ENCODE results near the gene ZNF22. TPM values are rescaled to one million over a fixed set of nuclear protein-coding genes. Genes with fewer than 3 reads are reported as not detected.

Gene ZNF22
- total RNA-seq, 1 donor from 2014 or later, result 45.2 TPM

DNA sequence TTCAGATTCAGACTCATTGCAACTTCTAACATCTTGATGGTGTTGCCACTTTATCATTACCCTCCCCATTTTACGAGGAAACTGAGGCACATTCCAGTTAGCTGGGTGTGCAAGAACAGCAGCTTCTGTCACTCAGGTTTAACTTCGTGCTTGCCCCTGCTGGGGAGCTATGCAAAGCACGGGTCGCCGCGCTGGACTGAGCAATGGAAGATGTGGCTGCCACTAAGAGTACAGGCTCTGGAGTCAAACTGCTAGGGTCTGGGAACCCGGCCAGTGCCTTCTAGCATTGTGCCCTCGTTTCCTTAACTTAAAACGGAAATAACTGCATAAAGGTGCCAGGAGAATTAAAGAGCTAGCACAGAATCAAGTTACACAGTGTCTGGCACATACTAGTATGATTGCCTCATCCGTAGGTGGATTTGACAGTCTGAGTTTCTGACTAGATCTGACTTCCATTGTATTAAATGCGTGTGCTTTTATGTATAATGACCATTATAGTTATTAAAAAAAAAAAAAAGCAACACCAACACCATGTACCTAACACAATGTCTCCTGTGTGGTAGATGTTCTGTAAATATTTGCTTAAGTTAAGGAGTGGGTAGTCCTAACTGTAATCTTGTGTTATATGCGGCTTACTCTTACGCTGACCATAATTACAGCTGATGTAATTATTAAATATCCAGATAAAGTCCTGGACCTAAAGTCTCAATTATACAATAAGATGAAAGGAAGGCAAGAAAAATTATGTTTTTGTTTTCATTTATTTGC lies 842 bp downstream of the ZNF22 start:
- Mint-ChIP-seq H3K9me3 (no peaks in the 10 kb centered on the region), H3K27ac (peak overlapping the region; percentile 98)

DNA sequence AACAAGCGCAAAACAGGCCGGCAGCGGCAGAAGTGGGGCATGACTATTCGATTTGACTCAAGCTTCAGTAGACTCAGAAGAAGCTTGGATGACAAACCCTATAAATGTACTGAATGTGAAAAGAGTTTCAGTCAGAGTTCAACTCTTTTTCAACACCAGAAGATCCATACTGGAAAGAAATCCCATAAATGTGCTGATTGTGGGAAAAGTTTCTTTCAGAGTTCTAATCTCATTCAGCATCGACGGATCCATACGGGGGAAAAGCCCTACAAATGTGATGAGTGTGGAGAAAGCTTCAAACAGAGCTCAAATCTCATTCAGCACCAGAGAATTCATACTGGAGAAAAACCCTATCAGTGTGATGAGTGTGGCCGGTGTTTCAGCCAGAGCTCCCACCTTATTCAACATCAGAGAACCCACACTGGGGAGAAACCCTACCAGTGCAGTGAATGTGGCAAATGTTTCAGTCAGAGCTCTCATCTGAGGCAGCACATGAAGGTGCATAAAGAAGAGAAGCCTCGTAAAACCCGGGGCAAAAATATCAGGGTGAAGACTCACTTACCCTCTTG lies 2.8 kb downstream of the ZNF22 start:
- Mint-ChIP-seq H3K4me3 (no peak overlapping the region), H3K27me3 (ENCODE audit: low read depth) (no peaks in the 10 kb centered on the region)

More for the DNA sequence above, 842 bp downstream of the ZNF22 start:
- Mint-ChIP-seq H3K4me3 (peak overlapping the region; percentile 88), H3K36me3 (peaks cover 18% of the 10 kb centered on the region), H3K4me1 (peaks cover 27% of the 10 kb centered on the region), H3K27me3 (ENCODE audit: low read depth) (no peaks in the 10 kb centered on the region)
- DNase-seq (ENCODE audit: low spot score in 2 of 2, unreplicated experiment in 2 of 2), result no peak
- TF ChIP-seq, protein P1, sequence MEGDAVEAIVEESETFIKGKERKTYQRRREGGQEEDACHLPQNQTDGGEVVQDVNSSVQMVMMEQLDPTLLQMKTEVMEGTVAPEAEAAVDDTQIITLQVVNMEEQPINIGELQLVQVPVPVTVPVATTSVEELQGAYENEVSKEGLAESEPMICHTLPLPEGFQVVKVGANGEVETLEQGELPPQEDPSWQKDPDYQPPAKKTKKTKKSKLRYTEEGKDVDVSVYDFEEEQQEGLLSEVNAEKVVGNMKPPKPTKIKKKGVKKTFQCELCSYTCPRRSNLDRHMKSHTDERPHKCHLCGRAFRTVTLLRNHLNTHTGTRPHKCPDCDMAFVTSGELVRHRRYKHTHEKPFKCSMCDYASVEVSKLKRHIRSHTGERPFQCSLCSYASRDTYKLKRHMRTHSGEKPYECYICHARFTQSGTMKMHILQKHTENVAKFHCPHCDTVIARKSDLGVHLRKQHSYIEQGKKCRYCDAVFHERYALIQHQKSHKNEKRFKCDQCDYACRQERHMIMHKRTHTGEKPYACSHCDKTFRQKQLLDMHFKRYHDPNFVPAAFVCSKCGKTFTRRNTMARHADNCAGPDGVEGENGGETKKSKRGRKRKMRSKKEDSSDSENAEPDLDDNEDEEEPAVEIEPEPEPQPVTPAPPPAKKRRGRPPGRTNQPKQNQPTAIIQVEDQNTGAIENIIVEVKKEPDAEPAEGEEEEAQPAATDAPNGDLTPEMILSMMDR (IDR thresholded peaks at IDR 0.05; ENCODE audit: unreplicated experiment), result no peak

DNA sequence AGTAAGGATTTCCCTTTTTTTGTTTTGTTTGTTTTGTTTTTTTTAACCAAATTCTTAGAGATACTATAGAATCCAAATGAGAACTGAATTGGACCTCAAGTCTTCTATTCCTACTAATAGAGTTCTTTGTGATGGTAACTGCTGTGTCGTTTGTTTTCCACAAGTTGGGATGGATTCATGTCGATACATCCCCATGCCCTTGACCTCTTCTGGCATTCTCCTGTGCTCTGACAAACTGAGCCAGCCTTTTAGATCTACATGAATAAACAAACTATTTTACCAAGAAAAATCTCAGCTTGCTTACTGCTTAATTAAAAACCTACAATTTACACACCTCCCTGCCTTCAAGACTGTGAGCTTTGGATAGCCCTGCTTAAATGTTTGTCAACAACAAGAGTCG lies 3.9 kb downstream of the ZNF22 start:
- no peak for DNase-seq (ENCODE audit: low spot score in 2 of 2, unreplicated experiment in 2 of 2)
- no peaks in the 10 kb centered on the region for H3K9me3 Mint-ChIP-seq
- TF ChIP-seq, protein P1 (IDR thresholded peaks at IDR 0.05; ENCODE audit: unreplicated experiment), result no peak

More for the DNA sequence above, 2.8 kb downstream of the ZNF22 start:
- H3K4me1 Mint-ChIP-seq, result peaks cover 26% of the 10 kb centered on the region
- TF ChIP-seq, protein P1 (IDR thresholded peaks at IDR 0.05; ENCODE audit: unreplicated experiment), result no peak
- peaks cover 18% of the 10 kb centered on the region for H3K36me3 Mint-ChIP-seq
- H3K27ac Mint-ChIP-seq, result no peak overlapping the region
- DNase-seq (ENCODE audit: low spot score in 2 of 2, unreplicated experiment in 2 of 2), result no peak
- H3K9me3 Mint-ChIP-seq, result no peaks in the 10 kb centered on the region

DNA sequence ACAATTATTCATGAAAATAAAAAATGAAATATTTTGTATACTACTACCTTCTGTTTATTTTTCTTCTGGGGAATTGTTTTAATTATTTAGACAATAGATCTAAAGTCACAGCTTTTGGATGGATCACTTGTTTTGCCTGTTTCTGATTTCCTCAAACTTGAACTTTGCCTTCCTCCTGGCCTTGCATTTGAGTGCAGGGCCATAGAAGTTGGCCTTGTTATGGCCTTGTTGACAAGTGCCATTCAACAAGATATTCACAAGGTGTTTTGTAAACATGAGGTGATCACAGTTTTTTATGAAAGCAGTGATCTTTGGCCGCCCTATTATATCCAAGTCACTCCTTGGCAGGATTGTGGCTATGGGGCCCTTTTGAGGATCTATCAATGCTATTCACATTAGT lies 4.6 kb downstream of the ZNF22 start:
- Mint-ChIP-seq H3K4me1 (peaks cover 19% of the 10 kb centered on the region), H3K27me3 (ENCODE audit: low read depth) (no peaks in the 10 kb centered on the region), H3K9me3 (no peaks in the 10 kb centered on the region), H3K36me3 (peaks cover 18% of the 10 kb centered on the region), H3K27ac (no peak overlapping the region), H3K4me3 (no peak overlapping the region)
- no peak for DNase-seq (ENCODE audit: low spot score in 2 of 2, unreplicated experiment in 2 of 2)
- TF ChIP-seq, protein P1 (IDR thresholded peaks at IDR 0.05; ENCODE audit: unreplicated experiment), result no peak

More for the DNA sequence above, 3.9 kb downstream of the ZNF22 start:
- Mint-ChIP-seq H3K4me1 (peaks cover 25% of the 10 kb centered on the region), H3K36me3 (peaks cover 18% of the 10 kb centered on the region), H3K27ac (no peak overlapping the region), H3K27me3 (ENCODE audit: low read depth) (no peaks in the 10 kb centered on the region), H3K4me3 (no peak overlapping the region)

DNA sequence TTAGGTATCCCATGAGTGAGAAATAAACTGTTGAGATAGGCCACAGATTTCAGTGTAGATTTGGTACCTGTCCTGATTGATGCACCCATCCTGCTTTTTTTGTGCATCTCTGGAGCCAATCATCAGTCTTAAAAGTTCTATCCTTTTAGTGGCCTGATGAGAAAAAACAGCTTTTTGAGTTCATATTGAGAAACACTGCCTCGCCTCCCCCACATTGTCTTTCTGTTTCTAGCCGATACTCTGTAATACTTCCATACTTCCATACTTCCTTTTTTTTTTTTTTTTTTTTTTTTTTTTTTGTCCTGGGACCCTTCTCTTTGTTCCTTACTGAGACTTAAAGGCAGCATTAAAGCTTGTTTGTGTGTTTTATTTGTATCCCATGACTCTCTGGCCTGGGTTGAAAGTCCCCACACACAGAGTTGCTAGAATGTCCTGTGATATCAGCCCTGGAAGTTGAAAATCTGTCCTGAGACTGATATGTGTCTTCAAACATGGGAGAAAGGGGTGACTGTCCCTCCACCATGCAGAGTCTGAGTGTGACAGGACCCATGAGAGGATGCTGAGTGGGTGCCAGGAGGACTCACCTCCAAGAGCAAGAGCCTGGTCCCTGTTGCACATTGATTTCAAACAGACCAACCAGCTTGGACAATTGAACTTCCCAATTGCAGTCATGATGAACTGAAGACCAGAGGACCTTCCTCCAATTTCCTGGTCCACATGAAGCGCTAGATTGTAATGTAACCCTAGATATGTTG lies 5.7 kb downstream of the ZNF22 start:
- Mint-ChIP-seq H3K27me3 (ENCODE audit: low read depth) (no peaks in the 10 kb centered on the region), H3K36me3 (peaks cover 18% of the 10 kb centered on the region), H3K4me3 (no peak overlapping the region), H3K27ac (peak overlapping the region; percentile 30), H3K9me3 (no peaks in the 10 kb centered on the region), H3K4me1 (peaks cover 13% of the 10 kb centered on the region)
- DNase-seq (ENCODE audit: low spot score in 2 of 2, unreplicated experiment in 2 of 2), result no peak
- TF ChIP-seq, protein P1 (IDR thresholded peaks at IDR 0.05; ENCODE audit: unreplicated experiment), result no peak
